Transverse colon (tissue), 4 donors: ENCODE results near the gene OR4K2. TPM values are rescaled to one million over a fixed set of nuclear protein-coding genes. Genes with fewer than 3 reads are reported as not detected.

Experiments used
- DNase-seq: peaks from one replicate; pipeline ENCODE4 v3.0.0-alpha.2; 2019
- H3K27ac ChIP-seq, 4 donors: fragments of 200-600 bp; sonication (generic); 2 replicates each; pipeline ENCODE4 v1.5.1; 2016 to 2018; ENCODE audit warnings: inconsistent platforms in 4 of 4
- H3K27me3 ChIP-seq: fragments of 200-600 bp; sonication (generic); 2 replicates; pipeline ENCODE4 v1.5.1; 2017; ENCODE audit warnings: inconsistent platforms
- H3K36me3 ChIP-seq, 4 donors: fragments of 200-600 bp; sonication (generic); 2 replicates each; pipeline ENCODE4 v1.5.1; 2017 to 2019; ENCODE audit warnings: inconsistent platforms in 4 of 4
- H3K4me1 ChIP-seq, 4 donors: fragments of 200-600 bp; sonication (generic); 2 replicates each; pipeline ENCODE4 v1.5.1; 2017 to 2020; ENCODE audit warnings: inconsistent platforms in 4 of 4
- H3K4me3 ChIP-seq, 4 donors: fragments of 200-600 bp; sonication (generic); 1 replicate in 1 of 4; 2 replicates in 3 of 4; pipeline versions ENCODE4 v1.5.1 to v1.6.1; 2017 to 2019; ENCODE audit warnings: inconsistent platforms in 4 of 4
- H3K9me3 ChIP-seq, 2 donors: fragments of 200-600 bp; sonication (generic); 2 replicates each; pipeline ENCODE4 v1.5.1; 2017 to 2019; ENCODE audit warnings: inconsistent platforms in 2 of 2
- EP300 ChIP-seq: sonication (generic); formaldehyde crosslinking; IDR thresholded peaks from one replicate; pipeline ENCODE4 v1.6.1; 2017; ENCODE audit warnings: antibody characterized with exemption, low read depth
- POLR2A ChIP-seq: fragments of 450-650 bp; IDR thresholded peaks from one replicate; pipeline ENCODE4 v1.6.1; 2016; ENCODE audit warnings: antibody characterized with exemption, mild to moderate bottlenecking, moderate library complexity
- POLR2AphosphoS5 ChIP-seq, 3 donors: sonication (generic); formaldehyde crosslinking; IDR thresholded peaks; one replicate each; pipeline ENCODE4 v1.6.1; 2016; ENCODE audit warnings: antibody characterized with exemption in 3 of 3
- whole genome bisulfite sequencing, 2 donors: methylation state at CpG; one replicate each; pipeline ENCODE4 v1.1.5; 2018; ENCODE audit warnings: low coverage in 1 of 2; 5-methylcytosine and 5-hydroxymethylcytosine counted together
- in situ Hi-C, 4 donors: fragments of 200-750 bp; cut with MboI; loops; one replicate each; pipeline versions ENCODE4 v1.15.0 to v1.15.1; 2017; ENCODE audit warnings: low sequenced_read_pairs in 3 of 4, low pct_ligation_motif_present in 1 of 4, low pct_unique_long_range_greater_than_20kb in 1 of 4
- intact Hi-C: fragments of 100-400 bp; cut with DNase I; formaldehyde crosslinking; loops from one replicate; pipeline ENCODE4 v1.15.1; 2023; ENCODE audit warnings: low total_unique reads
- total RNA-seq, 4 donors: library from RNA; depleted of rRNA; stranded (reverse); fragments of >200 nt; gene quantifications; one replicate each; pipeline ENCODE4 v1.1.0, GENCODE V29; 2016
- TF ChIP-seq, protein P1 (sequence below), 5 experiments: fragments of 200-600 bp in 3 of 5; fragments of 450-650 bp in 2 of 5; sonication (generic) in 3 of 5; IDR thresholded peaks; 1 replicate in 2 of 5; 2 replicates in 3 of 5; pipeline ENCODE4 v1.5.1; 2016 to 2017; ENCODE audit warnings: antibody characterized with exemption in 5 of 5, inconsistent platforms in 3 of 5, mild to moderate bottlenecking in 2 of 5, moderate library complexity in 1 of 5

The OR4K2 gene
- total RNA-seq, 4 donors from 2014 or later: not detected

GRCh38 chr14:19917955-19918518, 43.1 kb downstream of the OR4K2 start:
- DNase-seq: no peak
- intact Hi-C loops: no loop called here
- no peaks in the 10 kb centered on the region for H3K27me3 ChIP-seq
- H3K9me3 ChIP-seq: peaks cover 0 to 13% of the 10 kb centered on the region in 2 donors
- whole genome bisulfite sequencing, 2 donors: 29 to 71% methylated on average over 1 of the region's 1 CpG
- H3K27ac ChIP-seq: no peak overlapping the region
- in situ Hi-C loops: no loop called here
- no peak for TF ChIP-seq POLR2AphosphoS5 (IDR thresholded peaks at IDR 0.05)
- TF ChIP-seq EP300: no peak
- TF ChIP-seq, protein P1, sequence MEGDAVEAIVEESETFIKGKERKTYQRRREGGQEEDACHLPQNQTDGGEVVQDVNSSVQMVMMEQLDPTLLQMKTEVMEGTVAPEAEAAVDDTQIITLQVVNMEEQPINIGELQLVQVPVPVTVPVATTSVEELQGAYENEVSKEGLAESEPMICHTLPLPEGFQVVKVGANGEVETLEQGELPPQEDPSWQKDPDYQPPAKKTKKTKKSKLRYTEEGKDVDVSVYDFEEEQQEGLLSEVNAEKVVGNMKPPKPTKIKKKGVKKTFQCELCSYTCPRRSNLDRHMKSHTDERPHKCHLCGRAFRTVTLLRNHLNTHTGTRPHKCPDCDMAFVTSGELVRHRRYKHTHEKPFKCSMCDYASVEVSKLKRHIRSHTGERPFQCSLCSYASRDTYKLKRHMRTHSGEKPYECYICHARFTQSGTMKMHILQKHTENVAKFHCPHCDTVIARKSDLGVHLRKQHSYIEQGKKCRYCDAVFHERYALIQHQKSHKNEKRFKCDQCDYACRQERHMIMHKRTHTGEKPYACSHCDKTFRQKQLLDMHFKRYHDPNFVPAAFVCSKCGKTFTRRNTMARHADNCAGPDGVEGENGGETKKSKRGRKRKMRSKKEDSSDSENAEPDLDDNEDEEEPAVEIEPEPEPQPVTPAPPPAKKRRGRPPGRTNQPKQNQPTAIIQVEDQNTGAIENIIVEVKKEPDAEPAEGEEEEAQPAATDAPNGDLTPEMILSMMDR (IDR thresholded peaks at IDR 0.05): no peak
- no peak for TF ChIP-seq POLR2A
- H3K4me3 ChIP-seq: no peak overlapping the region
- no peaks in the 10 kb centered on the region for H3K36me3 ChIP-seq
- no peaks in the 10 kb centered on the region for H3K4me1 ChIP-seq

DNA sequence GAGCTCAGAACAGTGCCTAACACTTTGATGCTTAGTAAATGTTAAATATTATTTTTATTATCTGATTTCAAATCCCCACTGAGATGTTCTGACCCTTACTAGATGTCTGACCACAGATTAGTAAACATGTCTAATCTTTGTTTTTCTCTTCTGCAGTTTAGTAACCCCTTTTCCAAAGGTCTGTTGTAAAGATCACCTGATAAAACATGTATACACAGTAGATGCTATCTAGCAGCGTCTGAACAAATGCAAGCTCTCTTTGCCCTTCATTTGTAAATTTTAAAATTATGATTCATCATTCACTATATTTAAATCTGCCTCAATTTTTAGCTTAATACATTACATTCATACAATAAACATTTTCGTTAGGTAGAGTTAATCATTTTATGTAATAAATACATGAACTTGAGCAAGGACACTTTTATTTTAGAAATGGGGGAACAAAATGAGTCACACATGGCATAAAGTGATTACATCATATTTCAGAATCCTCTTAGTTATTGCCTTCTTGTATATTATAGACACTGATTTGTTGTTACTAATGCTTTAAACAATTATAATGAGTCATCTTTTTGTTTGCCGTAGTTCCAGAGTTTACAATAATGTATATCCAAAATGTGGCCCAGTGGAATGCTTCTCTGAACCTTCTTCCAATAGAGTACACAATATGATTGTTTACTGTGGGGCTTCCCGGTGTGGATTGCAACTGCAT, 43.8 kb downstream of the OR4K2 start:
- Histone ChIP-seq H3K9me3 (peaks cover 0 to 13% of the 10 kb centered on the region in 2 donors), H3K36me3 (no peaks in the 10 kb centered on the region), H3K27me3 (no peaks in the 10 kb centered on the region), H3K4me1 (no peaks in the 10 kb centered on the region), H3K4me3 (no peak overlapping the region), H3K27ac (no peak overlapping the region)
- 44 to 47% methylated on average over 4 of the region's 4 CpGs for WGBS, 2 donors
- no peak for DNase-seq
- intact Hi-C loops (no loop called here), in situ Hi-C loops (no loop called here)
- no peak for TF ChIP-seq EP300
- no peak for TF ChIP-seq POLR2A

GRCh38 chr14:19920021-19920657, 45.2 kb downstream of the OR4K2 start, which contains the start of gene OR4K5:
OR4K5 (plus strand) TSS chr14:19920607; CDS start chr14:19920607, 0 bp downstream.
- no peaks in the 10 kb centered on the region for H3K4me1 ChIP-seq
- H3K27ac ChIP-seq: no peak within 1 kb of the TSS
- H3K4me3 ChIP-seq: no peak within 1 kb of the TSS
- TF ChIP-seq POLR2AphosphoS5 (IDR thresholded peaks at IDR 0.05): no peak
- TF ChIP-seq, protein P1 (IDR thresholded peaks at IDR 0.05): no peak
- TF ChIP-seq POLR2A: no peak
- no peak for TF ChIP-seq EP300
- peaks cover 0 to 14% of the 10 kb centered on the region in 2 donors for H3K9me3 ChIP-seq
- no peaks in the 10 kb centered on the region for H3K27me3 ChIP-seq
- H3K36me3 ChIP-seq: no peaks in the 10 kb centered on the region
- in situ Hi-C loops: no loop called here
- no peak for DNase-seq
- intact Hi-C loops: no loop called here

GRCh38 chr14:19930617-19931016, 55.7 kb downstream of the OR4K2 start, which contains the start of gene OR4K1:
OR4K1 (plus strand) TSS chr14:19930917; CDS start chr14:19935667, 4,750 bp downstream.
- H3K4me1 ChIP-seq: no peaks in the 10 kb centered on the region
- intact Hi-C loops: no loop called here
- 61 to 79% methylated on average over 3 of the region's 3 CpGs for WGBS, 2 donors
- in situ Hi-C loops: no loop called here
- H3K27ac ChIP-seq: no peak within 1 kb of the TSS
- TF ChIP-seq POLR2AphosphoS5 (IDR thresholded peaks at IDR 0.05) (no peak), EP300 (no peak), POLR2A (no peak)
- TF ChIP-seq, protein P1 (IDR thresholded peaks at IDR 0.05): no peak
- no peak for DNase-seq
- H3K36me3 ChIP-seq: no peaks in the 10 kb centered on the region
- H3K27me3 ChIP-seq: no peaks in the 10 kb centered on the region
- peaks cover 3 to 7% of the 10 kb centered on the region in 2 donors for H3K9me3 ChIP-seq
- no peak within 1 kb of the TSS for H3K4me3 ChIP-seq

Other genes with a start within 250 kb of the OR4K2 start
- gene OR11H2, start 161.3 kb upstream of the OR4K2 start, total RNA-seq: not detected
- not detected for gene OR4Q3, start 131.6 kb upstream of the OR4K2 start, total RNA-seq
- not detected for gene OR4M1, start 101.6 kb upstream of the OR4K2 start, total RNA-seq
- gene OR4N2, start 71.4 kb upstream of the OR4K2 start, total RNA-seq: not detected
- gene OR4K5, start 45.5 kb downstream of the OR4K2 start, total RNA-seq: not detected
- gene OR4K1, start 55.8 kb downstream of the OR4K2 start, total RNA-seq: not detected
- not detected for gene OR4K15, start 100.4 kb downstream of the OR4K2 start, total RNA-seq
- not detected for gene OR4Q2, start 127.0 kb downstream of the OR4K2 start, total RNA-seq
- not detected for gene OR4K14, start 144.2 kb downstream of the OR4K2 start, total RNA-seq
- not detected for gene OR4K13, start 160.9 kb downstream of the OR4K2 start, total RNA-seq
- gene OR4L1, start 184.9 kb downstream of the OR4K2 start, total RNA-seq: not detected
- gene OR4K17, start 235.6 kb downstream of the OR4K2 start, total RNA-seq: not detected